Body of pancreas (tissue), 4 donors: ENCODE data around the gene CEP89. TPM values are rescaled to one million over a fixed set of nuclear protein-coding genes. Genes with fewer than 3 reads are reported as not detected.

Experiments
- ATAC-seq: fragments of 150-250 bp; one replicate; pipeline ENCODE4 v1.9.1; 2016
- DNase-seq, 4 donors: peaks; one replicate each; pipeline ENCODE4 v3.0.0-alpha.2; 2019
- H3K27ac ChIP-seq, 4 donors: fragments of 200-600 bp; sonication (generic); 1 replicate in 3 of 4; 2 replicates in 1 of 4; pipeline versions ENCODE4 v1.5.1 to v1.6.1; 2016 to 2019; ENCODE audit warnings: mild to moderate bottlenecking in 1 of 4, mixed read lengths in 1 of 4, moderate library complexity in 1 of 4
- H3K27me3 ChIP-seq, 2 donors: fragments of 200-600 bp; sonication (generic); one replicate each; pipeline ENCODE4 v1.6.0; 2016; ENCODE audit warnings: mild to moderate bottlenecking in 1 of 2
- H3K36me3 ChIP-seq, 2 donors: fragments of 200-600 bp; sonication (generic); replicated peaks in 1 of 2; 2 replicates each; pipeline ENCODE4 v1.5.1; 2016; ENCODE audit warnings: low read depth in 2 of 2; ENCODE audit not compliant: insufficient read depth in 1 of 2
- H3K4me1 ChIP-seq: fragments of 200-600 bp; sonication (generic); one replicate; pipeline ENCODE4 v1.6.0; 2016
- H3K4me3 ChIP-seq, 2 donors: fragments of 200-600 bp; sonication (generic); 1 replicate in 1 of 2; 2 replicates in 1 of 2; pipeline ENCODE4 v1.5.1; 2016 to 2019
- H3K9me3 ChIP-seq, 3 donors: fragments of 200-600 bp; sonication (generic); 1 replicate in 2 of 3; 2 replicates in 1 of 3; pipeline ENCODE4 v1.5.1; 2016
- CTCF ChIP-seq, 7 experiments: fragments of 450-650 bp in 4 of 7; fragments of 200-600 bp in 3 of 7; sonication (generic) in 3 of 7; IDR thresholded peaks; one replicate each; pipeline ENCODE4 v1.5.1; 2016 to 2019; ENCODE audit warnings: antibody characterized with exemption in 7 of 7
- POLR2A ChIP-seq, 3 donors: fragments of 450-650 bp; IDR thresholded peaks; one replicate each; pipeline ENCODE4 v1.6.1; 2016; ENCODE audit warnings: antibody characterized with exemption in 3 of 3, mild to moderate bottlenecking in 2 of 3
- WGBS, 2 donors: methylation state at CpG; one replicate each; pipeline ENCODE4 v1.1.5; 2017; 5-methylcytosine and 5-hydroxymethylcytosine counted together
- intact Hi-C: fragments of 100-400 bp; cut with DNase I; formaldehyde crosslinking; loops from one replicate; pipeline ENCODE4 v1.15.1; 2023
- total RNA-seq, 2 donors: library from RNA; depleted of rRNA; stranded (reverse); fragments of >200 nt; gene quantifications; one replicate each; pipeline ENCODE4 v1.1.0, GENCODE V29; 2016

CEP89 gene
- total RNA-seq, 2 donors from 2014 or later = 7.8 to 8.6 TPM

GRCh38 chr19:32936065-32936464 is 35.7 kb downstream of the CEP89 start:
- no peak for ATAC-seq
- no peak for DNase-seq
- Histone ChIP-seq H3K9me3 (no peaks in the 10 kb centered on the region), H3K4me3 (no peak overlapping the region), H3K27me3 (no peaks in the 10 kb centered on the region), H3K27ac (no peak overlapping the region), H3K4me1 (no peaks in the 10 kb centered on the region), H3K36me3 (peaks cover 0 to 4% of the 10 kb centered on the region in 2 donors)
- intact Hi-C loops = no loop called here
- no peak for TF ChIP-seq CTCF (IDR thresholded peaks at IDR 0.05)
- TF ChIP-seq POLR2A (IDR thresholded peaks at IDR 0.05) = no peak
- 92 to 100% methylated on average over 4 to 7 of the region's 8 CpGs for WGBS, 2 donors

- no peak for TF ChIP-seq CTCF (IDR thresholded peaks at IDR 0.05)
- TF ChIP-seq POLR2A (IDR thresholded peaks at IDR 0.05) = no peak
- 88 to 96% methylated on average over 7 to 9 of the region's 9 CpGs for WGBS, 2 donors
- intact Hi-C loops = no loop called here
- DNase-seq (no peak), ATAC-seq (no peak)
- Histone ChIP-seq H3K27ac (no peak overlapping the region), H3K27me3 (no peaks in the 10 kb centered on the region), H3K36me3 (peaks cover 0 to 4% of the 10 kb centered on the region in 2 donors), H3K4me1 (no peaks in the 10 kb centered on the region), H3K4me3 (no peak overlapping the region), H3K9me3 (no peaks in the 10 kb centered on the region)
Measured at GRCh38 chr19:32935629-32936028, 36.1 kb downstream of the CEP89 start.

GRCh38 chr19:32933571-32933970 is 38.2 kb downstream of the CEP89 start:
- no peak for TF ChIP-seq POLR2A (IDR thresholded peaks at IDR 0.05)
- TF ChIP-seq CTCF (IDR thresholded peaks at IDR 0.05) = no peak
- no peaks in the 10 kb centered on the region for H3K4me1 ChIP-seq
- no peaks in the 10 kb centered on the region for H3K27me3 ChIP-seq
- H3K4me3 ChIP-seq = no peak overlapping the region
- 84 to 96% methylated on average over 3 of the region's 3 CpGs for WGBS, 2 donors
- no peak overlapping the region for H3K27ac ChIP-seq
- H3K36me3 ChIP-seq = peaks cover 0 to 8% of the 10 kb centered on the region in 2 donors
- no peak for DNase-seq
- intact Hi-C loops = no loop called here
- no peaks in the 10 kb centered on the region for H3K9me3 ChIP-seq
- ATAC-seq = no peak

- Histone ChIP-seq H3K36me3 (peaks cover 5 to 8% of the 10 kb centered on the region in 2 donors), H3K4me3 (no peak overlapping the region), H3K4me1 (no peaks in the 10 kb centered on the region), H3K9me3 (peaks cover 0 to 5% (median 0%) of the 10 kb centered on the region in 3 donors), H3K27ac (no peak overlapping the region), H3K27me3 (no peaks in the 10 kb centered on the region)
- intact Hi-C loops = no loop called here
- WGBS, 2 donors = 96 to 97% methylated on average over 8 of the region's 8 CpGs
- ATAC-seq = no peak
- no peak for DNase-seq
- TF ChIP-seq CTCF (IDR thresholded peaks at IDR 0.05) = no peak
- TF ChIP-seq POLR2A (IDR thresholded peaks at IDR 0.05) = no peak
Measured at GRCh38 chr19:32930567-32930966, 41.2 kb downstream of the CEP89 start.

- H3K36me3 ChIP-seq = peaks cover 5 to 8% of the 10 kb centered on the region in 2 donors
- TF ChIP-seq POLR2A (IDR thresholded peaks at IDR 0.05) (no peak), CTCF (IDR thresholded peaks at IDR 0.05) (no peak)
- no peak overlapping the region for H3K4me3 ChIP-seq
- DNase-seq (no peak), ATAC-seq (no peak)
- WGBS, 2 donors = 89 to 92% methylated on average over 2 of the region's 2 CpGs
- H3K27me3 ChIP-seq = no peaks in the 10 kb centered on the region
- H3K27ac ChIP-seq = no peak overlapping the region
- H3K9me3 ChIP-seq = peaks cover 0 to 5% (median 0%) of the 10 kb centered on the region in 3 donors
- intact Hi-C loops = no loop called here
- no peaks in the 10 kb centered on the region for H3K4me1 ChIP-seq
Measured at GRCh38 chr19:32928806-32929205, 43.0 kb downstream of the CEP89 start.
